Adipose tissue (tissue), 3 donors: ENCODE data around the gene HES6. TPM values are rescaled to one million over a fixed set of nuclear protein-coding genes. Genes with fewer than 3 reads are reported as not detected.
"Not testable (repeated sequence)": the region's sequence is repeated elsewhere in the genome, so short reads cannot be mapped to it uniquely, and the experiment has no call there.

Experiments
- H3K27ac ChIP-seq: one replicate; pipeline ENCODE4 v1.5.1; 2013; ENCODE audit warnings: low read depth, low read length
- WGBS, 3 donors: extraction: QIAGEN DNeasy Blood & Tissue Kit; methylation state at CpG; one replicate each; pipeline ENCODE4 v1.1.7; 2013; 5-methylcytosine and 5-hydroxymethylcytosine counted together
- polyA plus RNA-seq, 3 donors: library from polyadenylated mRNA; stranded (reverse); fragments of 200-250 nt; gene quantifications; one replicate each; pipeline ENCODE4 v1.2.3, GENCODE V29; 2013
- donor health status: healthy with polysubstance abuse.
- donor health status: Bipolar disorder and iron deficiency.
- donor health status: healthy.

The HES6 gene
- polyA plus RNA-seq, 3 donors, result 2.9 to 24.4 (median 3.5) TPM

- H3K27ac ChIP-seq, result no peak overlapping the region
- 76 to 94% (median 87%) methylated on average over 15 of the region's 15 CpGs for WGBS, 3 donors
Measured at GRCh38 chr2:238277695-238278094, 37.9 kb upstream of the HES6 start.

- 77 to 95% (median 91%) methylated on average over 20 of the region's 20 CpGs for WGBS, 3 donors
- H3K27ac ChIP-seq, result no peak overlapping the region
Measured at GRCh38 chr2:238274152-238274865, 34.5 kb upstream of the HES6 start.

GRCh38 chr2:238273433-238273832, 33.6 kb upstream of the HES6 start:
- 73 to 95% (median 83%) methylated on average over 8 to 10 of the region's 10 CpGs for WGBS, 3 donors
- H3K27ac ChIP-seq, result not testable (repeated sequence)

- 95 to 98% (median 97%) methylated on average over 4 of the region's 4 CpGs for WGBS, 3 donors
- H3K27ac ChIP-seq, result no peak overlapping the region
Measured at GRCh38 chr2:238272156-238272555, 32.3 kb upstream of the HES6 start.

DNA sequence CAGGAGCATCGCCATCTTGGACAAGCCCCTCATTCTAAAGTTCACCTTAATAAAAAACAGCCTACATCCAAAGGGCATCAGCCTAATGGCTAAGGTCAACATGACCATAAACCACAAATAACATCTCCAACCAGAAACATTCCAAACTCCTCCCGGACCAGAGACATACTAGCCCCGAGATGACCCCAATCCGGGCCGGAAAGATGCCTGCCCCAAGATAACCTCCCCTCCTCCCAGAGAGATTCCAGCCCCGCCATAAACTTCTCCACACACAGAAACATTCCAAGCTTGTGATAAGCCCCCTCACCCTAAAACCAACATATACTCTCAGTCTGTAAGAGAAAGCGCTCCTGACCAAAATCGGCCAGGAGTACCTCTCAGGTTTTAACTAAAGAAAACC, 31.8 kb upstream of the HES6 start:
- 60 to 76% (median 76%) methylated on average over 8 of the region's 8 CpGs for whole genome bisulfite sequencing, 3 donors
- H3K27ac ChIP-seq, result not testable (repeated sequence)

GRCh38 chr2:238271061-238271554, 31.3 kb upstream of the HES6 start:
- 84 to 89% (median 86%) methylated on average over 13 of the region's 13 CpGs for WGBS, 3 donors
- no peak overlapping the region for H3K27ac ChIP-seq

GRCh38 chr2:238270606-238271005, 30.8 kb upstream of the HES6 start:
- H3K27ac ChIP-seq, result no peak overlapping the region
- 88 to 95% (median 91%) methylated on average over 9 of the region's 9 CpGs for WGBS, 3 donors

GRCh38 chr2:238269741-238270140, 29.9 kb upstream of the HES6 start:
- WGBS, 3 donors, result 90 to 96% (median 93%) methylated on average over 6 of the region's 6 CpGs
- no peak overlapping the region for H3K27ac ChIP-seq

GRCh38 chr2:238267884-238268680, 28.2 kb upstream of the HES6 start:
- no peak overlapping the region for H3K27ac ChIP-seq
- WGBS, 3 donors, result 91 to 94% (median 91%) methylated on average over 20 of the region's 20 CpGs

DNA sequence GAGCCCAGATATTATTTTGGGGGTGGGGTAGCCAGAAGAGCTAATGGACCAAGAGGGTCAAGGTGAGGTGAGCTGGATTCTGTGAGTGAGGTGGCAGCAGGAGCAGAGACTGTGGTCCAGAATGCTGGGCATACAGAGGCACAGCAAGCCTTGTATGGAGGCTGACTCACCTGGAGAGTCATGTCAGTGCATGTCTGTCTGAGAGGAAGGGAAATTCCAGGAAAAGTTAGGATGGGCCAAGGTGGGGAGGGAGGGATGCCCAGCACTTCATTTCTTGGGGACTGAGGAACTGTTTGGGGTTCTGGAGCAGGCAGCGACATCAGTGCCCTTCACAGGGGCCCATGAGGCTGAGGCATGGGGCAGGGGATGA, 27.5 kb upstream of the HES6 start:
- 91 to 100% (median 93%) methylated on average over 1 of the region's 1 CpG for WGBS, 3 donors
- no peak overlapping the region for H3K27ac ChIP-seq

DNA sequence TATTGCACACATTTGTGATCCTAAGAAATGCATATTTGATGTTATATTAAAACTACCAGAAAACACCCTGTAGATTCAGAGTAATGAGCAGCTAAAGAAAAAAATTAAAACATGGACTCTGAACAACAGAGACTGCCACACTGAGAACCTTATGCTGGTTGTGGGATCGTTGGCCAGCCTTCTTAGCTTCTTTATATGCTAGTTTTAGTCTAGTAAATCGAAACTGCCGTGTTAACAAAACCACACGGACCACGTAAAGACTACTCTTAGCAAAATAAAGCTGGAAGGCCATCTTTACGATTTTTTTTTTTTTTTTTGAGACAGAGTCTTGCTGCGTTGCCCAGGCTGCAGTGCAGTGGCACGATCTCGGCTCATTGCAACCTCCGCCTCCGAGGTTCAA, 25.8 kb upstream of the HES6 start:
- H3K27ac ChIP-seq, result no peak overlapping the region
- 88 to 95% (median 93%) methylated on average over 11 of the region's 11 CpGs for WGBS, 3 donors

DNA sequence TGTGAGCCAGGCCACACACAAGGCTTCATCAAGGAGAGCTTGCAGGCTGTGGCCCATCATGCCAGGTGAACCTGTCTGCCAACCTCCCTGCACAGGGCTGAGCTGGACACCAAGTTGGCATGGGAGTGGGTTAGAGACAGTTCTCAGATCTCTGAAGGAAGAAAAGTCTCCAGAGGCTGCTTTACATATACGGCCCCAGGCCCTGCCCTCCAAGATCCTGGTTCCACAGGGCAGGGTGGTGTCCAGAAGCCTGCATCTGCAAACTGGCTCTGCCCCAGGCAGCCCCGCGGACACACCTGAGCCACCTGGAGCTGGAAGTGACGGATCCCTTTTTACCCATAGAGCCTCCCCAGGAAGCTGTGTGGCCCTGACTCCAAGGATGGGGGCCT, 24.2 kb upstream of the HES6 start:
- H3K27ac ChIP-seq, result no peak overlapping the region
- 71 to 91% (median 81%) methylated on average over 4 of the region's 4 CpGs for WGBS, 3 donors

GRCh38 chr2:238263204-238264071, 23.6 kb upstream of the HES6 start:
- H3K27ac ChIP-seq, result no peak overlapping the region
- 13 to 27% (median 16%) methylated on average over 13 of the region's 13 CpGs for WGBS, 3 donors

DNA sequence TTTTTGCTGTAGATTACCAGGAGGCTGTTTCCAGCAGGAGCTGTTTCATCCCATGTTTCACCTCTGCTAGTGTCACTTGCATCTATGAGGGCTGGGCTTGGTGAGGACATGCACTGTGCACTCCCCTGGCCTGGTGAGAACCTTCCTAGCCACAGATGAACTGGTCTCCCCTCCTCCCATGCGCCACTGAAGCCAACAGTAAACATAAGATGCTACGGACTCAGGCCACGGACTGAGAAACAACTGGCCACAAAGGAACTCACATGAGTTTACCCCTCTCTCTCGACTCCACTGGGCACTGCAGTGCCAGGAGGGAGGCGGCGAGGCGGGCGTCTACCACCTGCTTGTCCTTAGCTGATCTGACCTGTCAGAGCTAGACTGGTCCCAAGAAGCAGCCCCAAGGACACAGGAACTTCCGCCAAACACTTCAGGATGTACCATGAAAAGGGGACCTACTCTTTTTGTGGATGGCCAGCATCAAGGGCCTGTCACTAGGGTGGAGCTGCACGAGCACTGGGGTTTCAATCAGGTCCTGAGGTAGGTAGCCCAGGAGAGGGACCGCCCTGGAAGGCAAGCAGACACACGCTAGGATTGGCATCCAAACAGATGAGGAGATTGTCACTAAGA, 22.8 kb upstream of the HES6 start:
- 89 to 94% (median 91%) methylated on average over 12 of the region's 12 CpGs for WGBS, 3 donors
- no peak overlapping the region for H3K27ac ChIP-seq

DNA sequence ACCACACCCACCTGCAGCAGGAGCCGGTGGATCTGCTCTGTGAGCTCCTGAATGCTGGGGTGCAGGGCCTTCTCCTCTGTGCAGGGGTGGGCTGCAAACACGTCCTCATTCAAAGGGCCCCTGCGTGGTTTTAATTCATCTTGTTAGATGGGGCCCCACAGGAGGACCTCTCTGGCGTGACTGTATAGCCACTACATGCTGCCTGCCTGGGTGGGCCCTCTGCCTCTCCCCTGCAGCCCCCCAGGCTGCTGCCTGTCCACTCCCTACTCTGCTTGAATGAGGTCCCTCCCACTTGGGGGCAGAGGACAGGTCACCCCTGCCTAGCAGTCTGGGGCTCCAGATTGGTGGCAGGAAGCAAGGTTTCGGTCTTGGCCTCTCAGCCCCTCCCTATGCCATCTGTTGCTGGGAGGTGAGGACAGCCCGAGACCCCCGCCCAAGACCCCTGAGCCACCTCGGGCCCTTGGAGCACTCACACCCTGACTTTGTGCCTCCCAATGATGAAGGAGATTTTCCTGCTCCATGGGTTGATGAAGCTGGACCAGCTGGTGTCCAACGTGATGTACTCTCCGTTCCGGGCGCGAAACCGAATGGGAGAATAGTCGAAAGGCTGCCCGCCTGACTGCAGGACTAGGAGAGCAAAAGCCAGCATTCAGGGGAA, 22.0 kb upstream of the HES6 start:
- no peak overlapping the region for H3K27ac ChIP-seq
- WGBS, 3 donors, result 91 to 95% (median 94%) methylated on average over 16 of the region's 16 CpGs

GRCh38 chr2:238260883-238261282, 21.0 kb upstream of the HES6 start:
- H3K27ac ChIP-seq, result no peak overlapping the region
- WGBS, 3 donors, result 73 to 87% (median 81%) methylated on average over 18 of the region's 18 CpGs

GRCh38 chr2:238259061-238260020, 19.5 kb upstream of the HES6 start:
- 83 to 92% (median 90%) methylated on average over 21 of the region's 21 CpGs for WGBS, 3 donors
- H3K27ac ChIP-seq, result no peak overlapping the region
